HCT116 (cell line): ENCODE results near the gene HLA-DPB1. TPM values are rescaled to one million over a fixed set of nuclear protein-coding genes. Genes with fewer than 3 reads are reported as not detected.

Experiments
- ATAC-seq: fragments of 200-7000 bp; cut with Tn5 transposase; 2 replicates; pipeline ENCODE4 v1.9.1; 2020; ENCODE audit warnings: mild to moderate bottlenecking, moderate library complexity
- BruUV-seq: library from RNA; stranded (reverse); fragments of 400-500 nt; replicated peaks from 2 replicates; lab custom pipeline; 2021; lab: Mats Ljungman, UMichigan
- CTCF ChIA-PET: fragments of 300-600 bp; sonication (Branson Sonifier 250); formaldehyde crosslinking; loops from one replicate; lab custom pipeline; 2021; ENCODE audit warnings: antibody characterized with exemption; lab: Charles Lee
- POLR2A ChIA-PET: fragments of 300-600, 350-600 bp; sonication (Branson Sonifier 250); formaldehyde crosslinking; loops from one replicate; lab custom pipeline; 2021; ENCODE audit warnings: antibody characterized with exemption; lab: Charles Lee
- RAD21 ChIA-PET, 2 experiments: fragments of 300-600 bp; sonication (Branson Sonifier 250); formaldehyde crosslinking; loops; one replicate each; lab custom pipeline; 2023; ENCODE audit warnings: low total read pairs in 2 of 2; ENCODE audit not compliant: uncharacterized antibody in 2 of 2, unreplicated experiment in 2 of 2, low non-redundant PET in 1 of 2; lab: Charles Lee
- DNase-seq: peaks from one replicate; pipeline ENCODE4 v3.0.0-alpha.2; 2010; ENCODE audit warnings: low read depth, low spot score
- H2AFZ ChIP-seq: fragments of 200-600 bp; shearing (Covaris generic), sonication (generic); 2 replicates; pipeline ENCODE4 v1.6.1; 2017; ENCODE audit warnings: low read depth, mixed run types, mixed read lengths, antibody characterized with exemption, low read length; ENCODE audit not compliant: poor library complexity, severe bottlenecking
- H3K27ac ChIP-seq: 2 replicates; pipeline ENCODE4 v1.5.1; 2012; ENCODE audit warnings: low read depth, low read length
- H3K27me3 ChIP-seq: fragments of 200-600 bp; sonication (generic); 2 replicates; pipeline ENCODE4 v1.6.1; 2016; ENCODE audit warnings: mixed run types, low read length, mixed read lengths; ENCODE audit not compliant: insufficient read depth
- H3K36me3 ChIP-seq, 2 experiments: fragments of 200-500 bp in 1 of 2; fragments of 200-600 bp in 1 of 2; sonication (Bioruptor generic) in 1 of 2; sonication (generic) in 1 of 2; 2 replicates each; pipeline versions ENCODE4 v1.5.1 to v1.6.1; 2014 to 2016; ENCODE audit warnings: low read length in 2 of 2, inconsistent platforms in 1 of 2, mixed read lengths in 1 of 2, mixed run types in 1 of 2; ENCODE audit not compliant: insufficient read depth in 2 of 2, control insufficient read depth in 1 of 2
- H3K4me1 ChIP-seq, 2 experiments: fragments of 200-600 bp in 1 of 2; sonication (generic) in 1 of 2; 2 replicates each; pipeline versions ENCODE4 v1.5.1 to v1.6.1; 2012 to 2017; ENCODE audit warnings: low read length in 2 of 2, inconsistent platforms in 1 of 2, mild to moderate bottlenecking in 1 of 2, mixed read lengths in 1 of 2, mixed run types in 1 of 2, moderate library complexity in 1 of 2; ENCODE audit not compliant: insufficient read depth in 2 of 2, control insufficient read depth in 1 of 2
- H3K4me2 ChIP-seq: fragments of 200-600 bp; sonication (generic); 2 replicates; pipeline ENCODE4 v1.6.1; 2017; ENCODE audit warnings: mixed run types, low read length, mixed read lengths
- H3K4me3 ChIP-seq, 2 experiments: fragments of 200-600 bp in 1 of 2; sonication (generic) in 1 of 2; replicated peaks in 1 of 2; 2 replicates each; pipeline ENCODE4 v1.5.1; 2011 to 2016; ENCODE audit warnings: low read length in 2 of 2, control low read depth in 1 of 2, low read depth in 1 of 2, mild to moderate bottlenecking in 1 of 2, mixed read lengths in 1 of 2, mixed run types in 1 of 2
- H3K79me2 ChIP-seq: fragments of 200-600 bp; sonication (generic); 2 replicates; pipeline ENCODE4 v1.6.1; 2017; ENCODE audit warnings: mild to moderate bottlenecking, mixed run types, low read length, moderate library complexity, mixed read lengths; ENCODE audit not compliant: insufficient read depth
- H3K9ac ChIP-seq: fragments of 200-600 bp; sonication (generic); 2 replicates; pipeline ENCODE4 v1.6.1; 2016; ENCODE audit warnings: low read length, mixed read lengths
- H3K9me2 ChIP-seq: fragments of 200-600 bp; sonication (generic), shearing (Covaris generic); 2 replicates; pipeline ENCODE4 v1.6.1; 2017; ENCODE audit warnings: mixed run types, mild to moderate bottlenecking, moderate library complexity; ENCODE audit not compliant: insufficient read depth
- H3K9me3 ChIP-seq, 2 experiments: fragments of 200-500 bp in 1 of 2; fragments of 200-600 bp in 1 of 2; sonication (Bioruptor generic) in 1 of 2; sonication (generic) in 1 of 2; 2 replicates each; pipeline ENCODE4 v1.6.1; 2014 to 2017; ENCODE audit warnings: low read length in 2 of 2, mixed read lengths in 2 of 2, inconsistent platforms in 1 of 2, low read depth in 1 of 2, mild to moderate bottlenecking in 1 of 2, mixed run types in 1 of 2, moderate library complexity in 1 of 2; ENCODE audit not compliant: control insufficient read depth in 1 of 2, insufficient read depth in 1 of 2
- H4K20me1 ChIP-seq: fragments of 200-600 bp; sonication (generic), shearing (Covaris generic); 2 replicates; pipeline ENCODE4 v1.6.1; 2017; ENCODE audit warnings: mixed run types, mild to moderate bottlenecking, moderate library complexity; ENCODE audit not compliant: insufficient read depth
- CTCF ChIP-seq, 3 experiments: fragments of 200-600 bp in 1 of 3; sonication (generic) in 1 of 3; IDR thresholded peaks in 2 of 3; conservative IDR thresholded peaks in 1 of 3; 2 replicates each; pipeline ENCODE4 v1.5.1; 2012 to 2017; ENCODE audit warnings: low read depth in 2 of 3, low read length in 2 of 3, antibody characterized with exemption in 1 of 3, borderline replicate concordance in 1 of 3, control low read depth in 1 of 3, mild to moderate bottlenecking in 1 of 3, mixed read lengths in 1 of 3, mixed run types in 1 of 3, moderate library complexity in 1 of 3; ENCODE audit not compliant: insufficient read depth in 1 of 3
- EGR1 ChIP-seq: IDR thresholded peaks from 2 replicates; pipeline ENCODE4 v1.6.1; 2012; ENCODE audit warnings: low read depth
- ELF1 ChIP-seq: IDR thresholded peaks from 2 replicates; pipeline ENCODE4 v1.6.1; 2012; ENCODE audit warnings: low read depth, borderline replicate concordance
- FOSL1 ChIP-seq: IDR thresholded peaks from 2 replicates; pipeline ENCODE4 v1.6.1; 2012; ENCODE audit warnings: low read depth
- POLR2A ChIP-seq: IDR thresholded peaks from 2 replicates; pipeline ENCODE4 v1.7.0; 2011; ENCODE audit warnings: borderline replicate concordance; ENCODE audit not compliant: insufficient read depth, insufficient read length; ENCODE audit errors: extremely low read depth
- POLR2AphosphoS5 ChIP-seq: IDR thresholded peaks from 2 replicates; pipeline ENCODE4 v1.6.1; 2011; ENCODE audit warnings: mild to moderate bottlenecking, low read depth, low read length, moderate library complexity
- RAD21 ChIP-seq: IDR thresholded peaks from 2 replicates; pipeline ENCODE4 v1.6.1; 2012; ENCODE audit warnings: low read depth, mild to moderate bottlenecking
- SP1 ChIP-seq: IDR thresholded peaks from 2 replicates; pipeline ENCODE4 v1.6.1; 2012; ENCODE audit warnings: low read depth
- SRF ChIP-seq: IDR thresholded peaks from 2 replicates; pipeline ENCODE4 v1.6.1; 2012; ENCODE audit warnings: low read depth
- TCF7L2 ChIP-seq: IDR thresholded peaks from 2 replicates; pipeline ENCODE4 v1.7.0; 2011; ENCODE audit warnings: borderline replicate concordance, inconsistent platforms; ENCODE audit not compliant: insufficient read depth, insufficient read length; ENCODE audit errors: extremely low read depth
- ZBTB33 ChIP-seq: IDR thresholded peaks from 2 replicates; pipeline ENCODE4 v1.6.1; 2011; ENCODE audit warnings: mild to moderate bottlenecking, low read length, moderate library complexity; ENCODE audit not compliant: insufficient replicate concordance; ENCODE audit errors: extremely low read depth
- intact Hi-C: fragments of 100-400 bp; cut with micrococcal nuclease; formaldehyde crosslinking; loops from 2 replicates; pipeline ENCODE4 v1.10.0; 2022
- total RNA-seq: library from RNA; stranded (reverse); gene quantifications from one replicate; pipeline ENCODE4 v1.2.1, GENCODE V29; 2021; ENCODE audit not compliant: unreplicated experiment

HLA-DPB1 gene
- total RNA-seq, 1 experiment from 2014 or later = 1.5 TPM

GRCh38 chr6:33064723-33065122 lies 11.1 kb upstream of the HLA-DPB1 start (continued):
- no peak for TF ChIP-seq ZBTB33
- no peak for TF ChIP-seq EGR1
- no peak for TF ChIP-seq FOSL1
- TF ChIP-seq SP1 = no peak
- TF ChIP-seq, all 23 proteins: peak for 0

GRCh38 chr6:33065312-33065711 lies 10.5 kb upstream of the HLA-DPB1 start:
- no peaks in the 10 kb centered on the region for H4K20me1 ChIP-seq
- ChIA-PET CTCF (interaction anchor here (1.7 kb wide), 1 partner anchor 10 kb away, joined by 4 read pairs; the partner anchor contains the start of gene HLA-DPB1), RAD21 (no interaction called here)
- no peak overlapping the region for H3K27ac ChIP-seq
- intact Hi-C loops = no loop called here
- ATAC-seq = no peak
- no peak for TF ChIP-seq ZBTB33
- no peak for TF ChIP-seq POLR2AphosphoS5
- no peak for TF ChIP-seq SP1
- no peak for TF ChIP-seq TCF7L2
- no peak for TF ChIP-seq CTCF (IDR thresholded peaks at IDR 0.05 in 2 of 3, conservative IDR thresholded peaks at IDR 0.05 in 1 of 3; ENCODE audit: borderline replicate concordance in 1 of 3, insufficient read depth in 1 of 3, low read depth in 2 of 3, low read length in 2 of 3)
- no peak for TF ChIP-seq POLR2A
- TF ChIP-seq RAD21 = no peak
- no peak for TF ChIP-seq ELF1
- no peak for TF ChIP-seq SRF
- TF ChIP-seq FOSL1 = no peak
- TF ChIP-seq, all 23 proteins: peak for 0
- no peaks in the 10 kb centered on the region for H3K9me2 ChIP-seq
- no peaks in the 10 kb centered on the region for H3K9me3 ChIP-seq
- POLR2A ChIA-PET = no interaction called here
- no peak for DNase-seq
- no peak overlapping the region for H3K4me2 ChIP-seq
- no peak overlapping the region for H2AFZ ChIP-seq
- no peaks in the 10 kb centered on the region for H3K36me3 ChIP-seq
- H3K4me3 ChIP-seq = no peak overlapping the region
- H3K27me3 ChIP-seq = 0 out of 2 replicates have a peak, but pooled peaks cover 5% of the 10 kb centered on the region
- no peak overlapping the region for H3K9ac ChIP-seq
- BruUV-seq = no TSS peak
- no peaks in the 10 kb centered on the region for H3K79me2 ChIP-seq
- H3K4me1 ChIP-seq = no peaks in the 10 kb centered on the region
